GM18526 (cell line): ENCODE measurements around the gene FXYD1.

ENCODE experiments used
- POLR2A ChIP-seq: IDR thresholded peaks from 3 replicates; pipeline ENCODE4 v1.6.1; 2011; ENCODE audit not compliant: insufficient read length; ENCODE audit errors: extremely low read depth

FXYD1 gene

DNA sequence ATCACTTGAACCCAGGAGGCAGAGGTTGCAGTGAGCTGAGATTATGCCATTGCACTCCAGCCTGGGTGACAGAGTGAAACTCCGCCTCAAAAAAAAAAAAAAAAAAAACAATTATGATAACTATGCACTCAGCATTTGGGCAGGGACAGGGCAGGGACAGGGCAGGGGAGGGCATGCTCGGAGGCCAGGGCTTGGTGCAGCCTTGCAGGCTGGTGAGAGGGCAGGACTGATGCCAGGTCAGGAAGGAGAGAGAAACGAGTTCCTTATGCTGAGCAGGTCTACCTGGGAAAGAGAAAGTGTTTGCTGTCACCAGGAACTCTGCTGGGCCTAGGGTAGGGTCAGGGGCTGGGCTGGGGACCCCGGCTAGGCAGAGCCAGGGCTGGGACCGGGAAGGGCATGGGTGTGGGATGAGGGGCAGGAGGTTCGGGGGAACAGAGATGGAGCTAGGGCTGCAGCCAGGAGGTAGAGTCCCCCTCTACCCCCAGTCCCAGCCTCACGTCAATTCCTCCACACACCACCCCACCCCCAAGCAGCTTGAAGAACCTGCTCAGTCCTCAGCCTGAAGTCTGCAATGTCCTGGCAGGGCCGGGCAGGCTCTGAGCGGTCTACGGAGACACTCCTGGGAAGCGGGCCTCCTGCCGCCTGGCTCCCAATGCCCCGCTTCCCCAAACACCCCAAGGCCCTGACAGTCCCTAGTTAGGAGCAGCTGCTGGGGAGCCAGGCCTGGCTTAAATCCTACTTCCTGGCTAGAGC, 20.2 kb upstream of the FXYD1 start:
- TF ChIP-seq POLR2A, result no peak

DNA sequence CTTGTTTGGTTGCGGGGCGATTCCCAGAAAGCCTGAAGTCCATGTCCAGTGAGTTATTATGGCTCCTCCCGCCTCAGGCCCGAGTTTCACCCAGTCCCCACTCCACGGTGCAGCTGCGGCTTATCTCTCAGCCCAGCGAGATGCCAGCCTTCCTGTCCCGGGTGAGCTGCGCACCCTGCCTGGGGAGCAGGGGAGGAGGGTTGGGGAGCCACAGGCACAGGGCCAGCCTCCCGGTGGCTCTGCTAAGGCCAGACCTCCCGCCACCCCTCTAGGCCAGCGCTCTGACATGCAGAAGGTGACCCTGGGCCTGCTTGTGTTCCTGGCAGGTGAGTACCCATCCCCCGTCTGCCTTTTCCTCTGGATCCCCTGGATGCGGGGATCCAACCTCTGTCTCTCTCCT, 19.5 kb upstream of the FXYD1 start:
- TF ChIP-seq POLR2A, result no peak

DNA sequence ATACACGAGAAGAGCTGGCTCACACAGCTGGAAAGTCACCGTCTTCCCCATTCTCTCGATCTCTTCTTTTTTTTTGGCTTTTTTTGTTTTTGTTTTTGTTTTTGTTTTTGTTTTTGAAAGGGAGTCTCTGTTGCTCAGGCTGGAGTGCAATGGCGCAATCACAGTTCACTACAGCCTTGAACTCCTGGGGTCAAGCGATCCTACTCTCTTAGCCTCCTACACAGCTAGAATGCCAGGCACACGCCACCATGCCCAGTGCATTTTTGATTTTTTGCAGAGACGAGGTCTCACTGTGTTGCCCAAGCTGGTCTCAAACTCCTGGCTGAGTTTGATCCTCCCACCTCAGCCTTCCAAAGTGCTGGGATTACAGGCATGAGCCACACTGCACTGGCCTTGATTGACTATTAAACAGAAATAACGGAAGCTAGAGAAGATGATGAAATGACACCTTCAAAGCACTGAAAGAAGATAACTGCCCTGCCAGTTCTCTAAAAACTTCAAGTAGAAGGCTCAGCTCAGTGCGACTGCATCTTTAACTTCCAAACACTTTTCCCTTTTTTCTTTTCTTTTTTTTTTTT, 19.0 kb upstream of the FXYD1 start:
- TF ChIP-seq POLR2A, result no peak

DNA sequence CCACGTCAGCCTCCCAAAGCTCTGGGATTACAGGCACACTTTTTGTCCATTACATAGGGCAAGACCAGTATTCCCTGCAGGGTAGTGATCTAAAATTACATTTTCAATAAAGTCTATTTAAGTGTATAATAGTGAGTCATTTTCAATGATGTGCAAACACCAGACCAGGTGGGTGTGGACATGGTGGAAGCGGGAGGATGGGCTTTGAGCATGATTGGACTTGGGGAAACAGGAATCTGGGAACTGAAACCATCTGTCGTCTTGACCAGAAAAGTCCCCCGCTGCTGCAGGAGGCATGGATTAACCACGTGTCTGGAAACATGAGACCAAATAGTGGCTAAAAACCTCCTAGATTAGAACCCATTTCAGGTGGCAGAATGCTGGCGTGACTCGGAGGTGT, 18.1 kb upstream of the FXYD1 start:
- TF ChIP-seq POLR2A, result no peak

DNA sequence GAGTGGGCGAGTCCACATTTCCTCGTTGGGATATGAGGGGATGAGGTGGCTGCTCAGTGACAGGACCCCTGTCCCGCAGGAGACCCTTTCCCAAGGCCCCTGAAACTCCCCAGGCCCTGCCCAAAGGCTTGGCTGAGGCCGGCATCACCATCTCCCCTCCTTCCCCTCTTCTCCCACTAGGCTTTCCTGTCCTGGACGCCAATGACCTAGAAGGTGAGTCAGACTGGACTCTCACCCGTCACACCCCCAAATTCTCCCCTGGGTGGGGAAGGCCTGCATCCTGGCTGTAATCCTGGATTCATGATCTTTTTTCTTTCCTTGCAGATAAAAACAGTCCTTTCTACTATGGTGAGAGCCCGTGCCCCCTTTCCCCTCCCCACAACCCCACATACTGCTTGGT, 17.7 kb upstream of the FXYD1 start:
- TF ChIP-seq POLR2A, result no peak

DNA sequence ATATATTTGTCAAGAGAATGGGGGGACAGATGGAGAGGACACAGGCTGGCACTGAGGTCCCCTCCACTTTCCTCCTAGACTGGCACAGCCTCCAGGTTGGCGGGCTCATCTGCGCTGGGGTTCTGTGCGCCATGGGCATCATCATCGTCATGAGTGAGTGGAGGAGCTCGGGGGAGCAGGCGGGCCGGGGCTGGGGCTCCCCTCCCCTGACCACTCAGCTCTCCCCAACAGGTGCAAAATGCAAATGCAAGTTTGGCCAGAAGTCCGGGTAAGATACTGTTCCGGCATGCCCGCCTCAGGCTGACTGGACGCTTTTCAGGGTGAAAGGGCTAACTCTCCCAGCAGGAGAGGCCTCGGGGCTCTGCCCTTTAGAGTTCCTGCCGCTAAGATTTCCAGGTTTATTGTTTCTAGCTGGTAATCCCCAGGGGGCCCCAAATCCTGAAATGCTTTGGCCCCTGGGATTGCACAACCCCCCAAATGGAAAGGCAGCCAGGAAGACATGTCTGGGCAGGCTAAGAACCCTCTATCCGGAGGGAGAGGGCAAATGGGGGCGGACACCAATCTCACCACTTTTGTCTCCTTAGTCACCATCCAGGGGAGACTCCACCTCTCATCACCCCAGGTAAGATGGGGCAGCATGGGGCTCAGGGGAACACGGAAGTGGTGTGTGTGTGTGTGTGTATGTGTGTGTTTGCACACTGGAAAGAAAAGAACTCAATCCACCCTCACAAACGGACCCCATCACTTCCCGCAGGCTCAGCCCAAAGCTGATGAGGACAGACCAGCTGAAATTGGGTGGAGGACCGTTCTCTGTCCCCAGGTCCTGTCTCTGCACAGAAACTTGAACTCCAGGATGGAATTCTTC, 15.7 kb upstream of the FXYD1 start:
- no peak for TF ChIP-seq POLR2A

DNA sequence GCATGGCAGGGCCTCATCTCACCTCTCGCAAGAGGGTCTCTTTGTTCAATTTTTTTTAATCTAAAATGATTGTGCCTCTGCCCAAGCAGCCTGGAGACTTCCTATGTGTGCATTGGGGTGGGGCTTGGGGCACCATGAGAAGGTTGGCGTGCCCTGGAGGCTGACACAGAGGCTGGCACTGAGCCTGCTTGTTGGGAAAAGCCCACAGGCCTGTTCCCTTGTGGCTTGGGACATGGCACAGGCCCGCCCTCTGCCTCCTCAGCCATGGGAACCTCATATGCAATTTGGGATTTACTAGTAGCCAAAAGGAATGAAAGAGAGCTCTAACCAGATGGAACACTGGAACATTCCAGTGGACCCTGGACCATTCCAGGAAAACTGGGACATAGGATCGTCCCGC, 15.1 kb upstream of the FXYD1 start:
- no peak for TF ChIP-seq POLR2A

DNA sequence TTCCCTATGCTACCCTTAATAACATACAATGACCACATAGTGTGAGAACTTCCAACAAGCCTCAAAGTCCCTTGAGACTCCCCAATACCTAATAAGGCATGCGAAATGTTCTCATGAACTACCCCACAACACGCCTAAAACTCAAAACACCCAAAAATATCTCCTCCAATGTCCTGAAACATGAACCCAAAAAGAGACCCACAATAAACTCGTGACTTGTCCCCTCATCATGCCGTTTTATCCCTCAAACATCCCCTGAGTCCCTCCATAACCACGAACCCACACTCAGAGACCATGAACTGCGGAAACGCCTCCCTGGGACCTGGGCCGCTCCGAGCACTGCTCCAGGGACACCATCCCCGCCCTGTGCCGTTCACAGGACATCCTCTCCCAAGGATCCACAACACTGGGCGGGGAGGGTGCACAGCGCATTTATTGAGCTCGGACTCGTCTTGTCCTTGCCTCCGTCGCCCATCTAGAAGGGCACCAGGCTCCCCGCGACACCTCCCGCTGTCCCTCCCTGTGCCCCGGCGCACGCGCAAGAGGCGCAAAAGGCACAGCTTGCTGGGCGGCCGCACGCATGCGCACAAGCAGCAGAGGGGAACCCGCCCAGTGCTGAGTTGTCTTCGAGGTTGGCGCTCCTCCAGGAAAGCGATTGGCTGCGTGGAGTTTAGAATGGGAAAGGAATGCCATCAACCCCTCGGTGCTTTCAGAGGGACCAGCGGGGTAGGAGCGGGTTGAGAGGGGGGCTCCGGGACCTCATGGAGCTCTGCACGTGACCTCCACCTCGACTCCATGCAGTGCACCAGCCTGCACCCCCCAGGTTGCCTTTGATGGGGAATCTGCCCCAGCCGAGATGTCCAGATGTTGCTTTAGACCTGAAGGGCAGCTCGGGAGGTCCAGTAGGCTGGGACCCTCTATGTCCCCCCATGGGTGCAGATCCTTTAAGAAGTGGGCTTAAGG, 14.2 kb upstream of the FXYD1 start:
- TF ChIP-seq POLR2A, result peak; percentile 66

DNA sequence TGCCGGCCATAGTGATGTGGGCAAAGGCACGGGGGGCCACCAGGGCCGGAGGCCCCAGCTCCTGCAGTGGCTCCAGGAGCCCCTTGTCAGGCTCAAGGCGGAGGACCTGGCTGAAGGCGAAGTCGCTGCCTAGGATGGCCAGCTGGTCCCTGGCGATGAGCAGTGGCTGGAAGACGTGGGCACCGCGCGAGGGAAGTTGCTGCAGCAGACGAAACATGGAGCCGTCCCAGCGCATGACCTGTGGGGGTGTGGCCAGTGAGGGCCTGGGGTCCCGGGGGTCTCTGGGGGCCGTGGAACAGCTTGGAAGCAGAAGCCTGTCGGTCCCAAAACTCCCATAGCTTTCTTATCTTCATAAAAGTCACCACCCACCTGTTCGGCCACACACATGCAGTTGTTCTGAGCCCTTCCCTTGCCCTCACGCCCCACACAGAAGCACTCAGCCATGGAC, 13.3 kb upstream of the FXYD1 start:
- TF ChIP-seq POLR2A, result no peak

DNA sequence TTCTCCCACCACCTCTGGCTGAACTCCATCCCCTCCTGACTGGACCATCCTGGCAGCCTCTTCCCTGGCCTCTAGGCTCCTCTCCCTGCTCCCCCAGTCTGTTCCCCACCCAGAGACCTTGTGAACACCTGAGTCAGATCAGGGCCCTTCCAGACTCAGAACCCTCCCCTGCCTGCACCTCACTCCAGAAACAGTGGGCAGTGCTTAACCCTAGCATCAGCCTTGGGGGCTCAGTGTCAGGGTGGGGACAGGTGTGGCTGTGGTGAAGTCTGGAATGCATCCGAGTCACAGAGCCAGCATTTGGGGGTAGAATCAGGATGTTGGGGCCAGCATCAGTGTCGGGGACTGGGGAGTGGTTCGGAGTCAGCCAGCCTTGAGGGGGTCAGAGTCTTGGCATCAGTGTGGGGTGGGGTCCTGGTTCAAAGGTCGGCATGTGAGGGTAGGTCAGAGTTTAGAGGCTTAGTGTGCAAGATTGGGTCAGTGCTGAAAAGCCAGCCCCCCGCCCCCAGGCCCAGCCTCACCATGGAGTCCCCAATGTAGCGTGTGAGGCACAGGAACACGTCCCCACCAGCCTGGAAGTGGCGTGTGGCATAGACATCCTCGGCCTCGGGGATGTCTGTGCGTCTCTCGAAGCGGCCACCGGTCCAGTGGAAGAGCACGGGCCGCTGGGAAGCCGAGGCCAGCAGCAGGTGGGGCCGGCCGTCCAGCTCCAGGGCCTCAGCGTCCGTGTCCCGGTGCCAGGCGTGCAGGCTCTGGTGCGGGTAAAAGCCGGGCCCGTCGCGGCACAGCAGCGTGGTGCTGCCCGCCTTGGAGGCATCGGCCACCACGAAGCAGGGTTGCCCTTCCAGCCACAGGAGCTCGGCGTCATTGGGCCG, 12.6 kb upstream of the FXYD1 start:
- no peak for TF ChIP-seq POLR2A

DNA sequence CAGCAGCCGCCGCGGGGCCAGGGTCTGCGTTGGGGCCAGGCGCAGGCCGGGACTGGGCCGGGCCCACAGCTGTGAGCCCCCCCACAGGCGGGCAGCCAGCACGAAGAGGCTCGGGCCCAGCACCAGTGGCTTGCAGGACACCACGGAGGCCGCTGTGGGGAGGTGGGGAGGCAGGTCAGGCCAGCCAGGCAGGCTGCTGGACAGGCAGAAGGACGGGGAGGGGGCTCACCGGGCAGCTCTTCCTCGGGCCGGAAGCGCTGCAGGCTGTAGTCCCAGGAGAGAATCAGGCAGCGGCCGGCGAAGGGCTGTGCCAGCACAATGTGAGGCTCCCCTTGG, 12.0 kb upstream of the FXYD1 start:
- TF ChIP-seq POLR2A, result no peak

DNA sequence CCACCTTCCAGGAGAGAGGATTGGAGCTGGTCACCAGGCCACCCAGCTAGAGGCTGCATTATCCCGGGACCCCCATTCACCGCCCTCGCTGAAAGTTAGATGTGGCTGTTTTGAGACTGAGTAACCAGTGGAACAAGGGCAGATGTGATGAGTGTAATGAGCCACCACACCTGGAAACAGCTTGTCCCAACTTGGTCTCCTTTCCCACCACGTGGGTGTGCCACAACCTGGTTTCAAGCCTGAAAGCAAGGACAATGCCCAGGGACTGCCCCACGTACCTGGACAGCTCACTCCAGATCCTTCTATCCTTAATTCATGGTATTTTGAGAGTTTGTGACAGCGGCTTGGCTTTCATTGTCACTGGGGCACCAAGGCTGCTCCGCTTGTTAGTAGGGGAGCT, 10.8 kb upstream of the FXYD1 start:
- TF ChIP-seq POLR2A, result no peak

DNA sequence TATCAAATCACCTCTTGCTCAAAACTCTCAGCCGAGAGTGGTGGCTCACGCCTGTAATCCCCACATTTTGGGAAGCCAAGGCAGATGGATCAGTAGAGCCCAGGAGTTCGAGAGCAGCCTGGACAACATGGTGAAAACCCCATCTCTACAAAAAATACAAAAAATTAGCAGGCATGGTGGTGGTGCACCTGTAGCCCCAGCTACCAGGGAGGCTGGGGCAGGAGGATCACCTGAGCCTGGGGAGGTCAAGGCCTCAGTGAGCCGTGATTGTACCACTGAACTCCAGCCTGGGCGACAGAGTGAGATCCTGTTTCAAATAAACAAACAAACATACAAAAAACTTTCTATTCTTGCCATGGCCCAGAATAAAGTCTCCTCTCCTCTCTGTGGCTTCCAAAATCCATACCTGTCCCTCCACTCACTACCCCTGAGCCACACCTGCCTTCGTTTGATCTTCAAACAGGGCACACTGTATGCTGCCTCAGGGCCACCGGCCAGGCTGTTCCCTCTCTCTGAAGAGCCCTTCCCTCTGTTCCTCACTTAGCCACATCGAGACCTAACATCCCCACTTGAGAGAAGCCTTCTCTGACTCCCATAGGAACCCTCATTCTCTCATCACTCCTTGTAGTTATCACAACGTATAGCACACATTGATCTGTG, 10.1 kb upstream of the FXYD1 start:
- no peak for TF ChIP-seq POLR2A
